ENCODE results near the gene CCDC106.

The CCDC106 gene

DNA sequence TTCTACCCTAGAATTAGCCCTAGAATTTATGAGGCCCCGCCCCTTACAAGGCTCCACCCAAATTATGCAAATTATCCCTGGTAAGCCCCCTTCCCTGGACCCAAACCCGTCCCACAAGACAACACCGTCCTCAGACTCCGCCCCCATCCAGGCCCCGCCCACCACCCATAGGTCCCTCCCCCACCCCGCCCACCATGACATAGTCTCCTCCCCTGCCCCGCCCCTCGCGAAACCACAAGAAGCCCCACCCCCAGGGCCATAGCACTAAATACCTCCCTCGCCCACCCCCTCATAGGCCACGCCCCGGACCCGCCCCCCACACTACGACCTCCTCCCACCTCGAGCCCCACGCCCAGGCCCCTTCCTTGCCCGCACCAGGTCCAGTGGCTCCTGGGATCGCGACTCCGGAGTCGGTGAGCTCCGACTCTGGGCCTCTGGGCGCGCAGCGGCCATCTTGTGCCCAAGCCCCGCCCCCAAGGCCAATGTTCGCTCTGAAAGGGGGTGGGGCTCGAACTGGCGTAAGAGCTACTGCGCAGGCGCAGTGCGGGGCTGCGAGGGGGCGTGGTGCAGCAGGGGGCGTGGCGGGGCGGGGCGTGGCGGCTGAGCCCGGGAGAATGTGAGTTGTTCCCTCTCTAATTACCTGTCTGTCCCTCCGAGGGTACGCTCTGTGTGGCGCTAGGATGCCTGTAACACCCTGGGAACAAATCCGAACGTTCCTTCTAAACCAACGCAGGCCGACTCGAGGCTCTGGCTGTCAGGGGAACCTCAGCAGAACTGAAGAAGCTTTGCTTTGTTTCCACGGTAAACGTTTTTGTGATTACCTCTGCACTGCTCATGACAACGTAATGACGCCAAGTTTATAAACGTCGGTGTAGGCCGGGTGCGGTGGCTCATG, 23.7 kb upstream of the CCDC106 start, which contains the start of gene ZNF784:
Gene ZNF784 (minus strand): TSS at position 458 of the 895 bp plus-strand sequence. CDS start 5 bp downstream, at position 453.
- no peak for TF ChIP-seq CTCF (conservative IDR thresholded peaks at IDR 0.05)
- H3K27ac ChIP-seq, result peak within 1 kb of the TSS; percentile 80

GRCh38 chr19:55625004-55625326, 23.0 kb upstream of the CCDC106 start:
- no peak for TF ChIP-seq CTCF (conservative IDR thresholded peaks at IDR 0.05)

GRCh38 chr19:55626350-55626749, 21.7 kb upstream of the CCDC106 start:
- no peak overlapping the region for H3K27ac ChIP-seq
- TF ChIP-seq CTCF (conservative IDR thresholded peaks at IDR 0.05), result no peak

More at GRCh38 chr19:55625004-55625326, 23.0 kb upstream of the CCDC106 start:
- H3K27ac ChIP-seq, result peak overlapping the region; percentile 80

- TF ChIP-seq CTCF (conservative IDR thresholded peaks at IDR 0.05), result peak; percentile 85
- H3K27ac ChIP-seq, result no peak overlapping the region
Observed at GRCh38 chr19:55632463-55632834, 15.6 kb upstream of the CCDC106 start.

- H3K27ac ChIP-seq, result peak overlapping the region; percentile 95
Observed at GRCh38 chr19:55633861-55634260, 14.2 kb upstream of the CCDC106 start.

GRCh38 chr19:55635334-55635717, 12.7 kb upstream of the CCDC106 start:
- peak overlapping the region; percentile 95 for H3K27ac ChIP-seq
- no peak for TF ChIP-seq CTCF (conservative IDR thresholded peaks at IDR 0.05)

More at GRCh38 chr19:55633861-55634260, 14.2 kb upstream of the CCDC106 start:
- no peak for TF ChIP-seq CTCF (conservative IDR thresholded peaks at IDR 0.05)

DNA sequence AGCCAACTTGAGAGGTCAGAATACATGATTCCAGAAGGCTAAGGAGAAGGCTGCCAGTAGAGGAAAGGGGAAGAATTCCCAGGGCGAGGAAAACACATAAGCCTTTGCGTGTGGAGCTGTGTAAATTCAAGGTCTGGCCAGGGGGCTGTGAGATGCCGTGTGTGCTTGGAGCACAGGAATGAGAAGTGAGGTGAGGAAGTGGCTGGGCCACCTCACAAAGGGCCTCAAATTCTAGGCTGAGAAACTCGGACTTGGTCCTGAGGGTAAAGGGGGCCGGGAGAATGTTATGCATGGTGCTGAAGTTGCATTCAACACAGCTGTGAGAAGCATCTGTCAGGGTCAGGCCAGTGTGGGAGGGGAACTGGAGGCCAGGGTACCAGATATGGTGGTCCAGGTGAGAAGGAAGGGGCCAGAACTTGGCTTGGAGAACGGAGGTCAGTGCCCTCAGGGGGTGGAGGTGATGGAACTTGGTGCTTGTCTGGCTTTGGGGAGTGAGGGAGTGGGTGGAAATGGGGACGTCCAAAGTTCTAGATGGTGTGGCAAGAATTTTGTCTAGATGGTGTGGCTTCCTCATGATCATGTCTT, 12.1 kb upstream of the CCDC106 start:
- no peak for TF ChIP-seq CTCF (conservative IDR thresholded peaks at IDR 0.05)
- H3K27ac ChIP-seq, result peak overlapping the region; percentile 95; the same call in 1 of the 2 replicates
